Measurements from ENCODE around the gene DOCK1. TPM values are rescaled to one million over a fixed set of nuclear protein-coding genes. Genes with fewer than 3 reads are reported as not detected.

Gene DOCK1
- polyA plus RNA-seq, 1 experiment = 37.9 TPM

DNA sequence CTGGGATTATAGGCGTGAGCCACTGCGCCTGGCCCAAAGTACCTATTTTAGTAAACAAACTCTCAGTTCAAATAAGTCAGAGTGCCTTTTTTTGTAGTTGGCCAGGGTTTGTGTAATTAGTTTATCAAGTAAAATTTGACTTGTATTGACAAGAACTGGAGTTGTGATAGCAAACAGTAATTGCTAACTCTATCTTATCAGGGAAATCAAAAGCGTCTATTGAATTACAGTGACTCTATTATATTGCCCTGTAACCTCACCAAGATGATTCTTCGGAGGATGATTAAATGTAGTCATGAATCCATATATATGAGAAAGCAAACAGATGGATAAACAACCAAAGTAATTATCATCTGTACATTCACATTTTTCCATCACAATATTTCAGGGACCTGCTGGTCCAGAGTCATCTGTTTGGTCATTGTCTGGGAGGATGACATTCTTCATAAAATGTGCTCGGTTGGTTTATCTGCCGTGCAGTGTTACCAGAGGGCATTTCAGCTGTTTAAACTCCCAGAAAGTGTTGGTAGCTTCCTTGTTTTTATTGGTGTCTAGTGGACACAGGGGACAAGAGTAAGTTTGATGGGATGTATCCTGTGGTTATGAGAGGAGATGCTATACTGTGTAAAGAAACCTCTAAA is 35.6 kb downstream of the DOCK1 start:
- H3K27ac ChIP-seq (ENCODE audit: low read depth, low read length) = no peak overlapping the region
- H3K27me3 ChIP-seq (ENCODE audit: control insufficient read depth, insufficient read depth, low read length) = no peaks in the 10 kb centered on the region
- peaks cover 15% of the 10 kb centered on the region; the same call in 1 of the 2 replicates for H3K9me3 ChIP-seq (ENCODE audit: control insufficient read depth, insufficient read depth, low read length)
- no peak for DNase-seq (ENCODE audit: low read depth, low spot score)
- H3K4me3 ChIP-seq (ENCODE audit: low read depth, low read length) = no peak overlapping the region
- POLR2A ChIA-PET = no interaction called here
- CTCF ChIA-PET = no interaction called here
- TF ChIP-seq CTCF (IDR thresholded peaks at IDR 0.05; ENCODE audit: low read depth, low read length) = no peak

GRCh38 chr10:126944191-126944590 is 39.0 kb downstream of the DOCK1 start:
- CTCF ChIA-PET = no interaction called here

DNA sequence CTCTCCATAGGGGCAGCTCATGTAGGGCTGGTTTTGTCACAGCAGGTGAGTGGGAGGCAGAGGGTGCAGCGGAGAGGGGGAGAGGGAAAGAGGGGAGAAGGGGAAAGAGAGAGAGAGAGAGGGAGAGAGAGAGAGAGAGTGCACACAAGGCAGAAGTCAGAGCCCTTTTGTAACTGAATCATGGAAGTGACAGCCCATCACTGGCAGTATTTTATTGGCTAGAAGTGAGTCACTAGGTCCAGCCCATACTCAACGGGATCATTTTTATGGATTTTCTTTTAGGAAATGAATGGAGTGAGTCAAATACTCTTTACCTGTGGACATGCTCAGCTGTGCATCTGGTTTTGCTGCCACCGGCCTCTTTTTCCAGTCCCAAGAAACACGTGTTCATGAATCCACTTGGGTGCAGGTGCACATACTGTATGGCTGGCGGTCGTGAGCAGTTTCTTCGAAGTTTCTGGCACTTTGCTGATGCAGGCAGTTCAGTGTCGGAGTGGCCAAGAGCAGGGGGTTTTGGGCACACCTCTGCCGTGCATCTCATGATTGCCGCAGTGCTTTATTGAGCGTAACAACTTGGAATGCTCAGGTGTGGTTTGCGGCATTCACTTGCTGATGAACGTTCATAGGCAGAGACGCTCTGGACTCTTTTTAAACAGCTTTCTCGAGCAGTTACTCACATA is 40.3 kb downstream of the DOCK1 start:
- no peak for TF ChIP-seq CTCF (IDR thresholded peaks at IDR 0.05; ENCODE audit: low read depth, low read length)
- ChIA-PET POLR2A (no interaction called here), CTCF (no interaction called here)
- no peak for DNase-seq (ENCODE audit: low read depth, low spot score)
- H3K4me3 ChIP-seq (ENCODE audit: low read depth, low read length) = no peak overlapping the region
- H3K27ac ChIP-seq (ENCODE audit: low read depth, low read length) = no peak overlapping the region
- H3K9me3 ChIP-seq (ENCODE audit: control insufficient read depth, insufficient read depth, low read length) = peaks cover 30% of the 10 kb centered on the region
- H3K27me3 ChIP-seq (ENCODE audit: control insufficient read depth, insufficient read depth, low read length) = no peaks in the 10 kb centered on the region

More at GRCh38 chr10:126944191-126944590, 39.0 kb downstream of the DOCK1 start:
- DNase-seq (ENCODE audit: low read depth, low spot score) = no peak
- Histone ChIP-seq H3K9me3 (ENCODE audit: control insufficient read depth, insufficient read depth, low read length) (peaks cover 29% of the 10 kb centered on the region), H3K27me3 (ENCODE audit: control insufficient read depth, insufficient read depth, low read length) (no peaks in the 10 kb centered on the region), H3K27ac (ENCODE audit: low read depth, low read length) (no peak overlapping the region), H3K4me3 (ENCODE audit: low read depth, low read length) (no peak overlapping the region)
- POLR2A ChIA-PET = no interaction called here
- no peak for TF ChIP-seq CTCF (IDR thresholded peaks at IDR 0.05; ENCODE audit: low read depth, low read length)

DNA sequence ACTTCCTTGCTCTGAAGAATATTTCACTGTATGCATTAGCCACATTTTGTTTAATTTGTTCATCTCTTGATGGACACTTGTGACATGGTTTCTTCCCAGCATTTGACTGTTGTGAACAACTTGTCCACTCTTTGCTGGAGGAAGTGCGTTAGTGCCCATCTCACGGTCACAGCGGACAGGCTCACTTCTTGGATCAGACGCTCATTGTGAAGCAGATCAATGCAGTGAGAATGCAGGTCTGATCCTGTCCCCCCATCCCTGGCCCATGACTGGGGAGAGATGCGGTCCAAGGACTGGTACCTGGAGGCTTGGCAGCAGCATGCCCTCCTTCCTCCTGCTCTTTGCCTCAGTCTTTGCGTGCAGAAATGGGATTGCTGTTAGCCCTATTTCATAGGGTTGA is 41.5 kb downstream of the DOCK1 start:
- no peak for DNase-seq (ENCODE audit: low read depth, low spot score)
- Histone ChIP-seq H3K27me3 (ENCODE audit: control insufficient read depth, insufficient read depth, low read length) (no peaks in the 10 kb centered on the region), H3K9me3 (ENCODE audit: control insufficient read depth, insufficient read depth, low read length) (peaks cover 26% of the 10 kb centered on the region), H3K4me3 (ENCODE audit: low read depth, low read length) (no peak overlapping the region), H3K27ac (ENCODE audit: low read depth, low read length) (no peak overlapping the region)
- CTCF ChIA-PET = no interaction called here
- POLR2A ChIA-PET = no interaction called here
- TF ChIP-seq CTCF (IDR thresholded peaks at IDR 0.05; ENCODE audit: low read depth, low read length) = no peak

- ChIA-PET POLR2A (no interaction called here), CTCF (no interaction called here)
- no peak overlapping the region for H3K4me3 ChIP-seq (ENCODE audit: low read depth, low read length)
- H3K27me3 ChIP-seq (ENCODE audit: control insufficient read depth, insufficient read depth, low read length) = no peaks in the 10 kb centered on the region
- TF ChIP-seq CTCF (IDR thresholded peaks at IDR 0.05; ENCODE audit: low read depth, low read length) = no peak
- H3K27ac ChIP-seq (ENCODE audit: low read depth, low read length) = no peak overlapping the region
- no peak for DNase-seq (ENCODE audit: low read depth, low spot score)
- peaks cover 22% of the 10 kb centered on the region for H3K9me3 ChIP-seq (ENCODE audit: control insufficient read depth, insufficient read depth, low read length)
Measured at GRCh38 chr10:126948355-126949160, 43.3 kb downstream of the DOCK1 start.

All from AG04450 (cell line).